ENCODE measurements around the gene GCN1. TPM values are rescaled to one million over a fixed set of nuclear protein-coding genes. Genes with fewer than 3 reads are reported as not detected.
A peak's percentile ranks its signal among the peaks of the same experiment; 100 is the strongest.

Gene GCN1
- total RNA-seq, 2 experiments from 2014 or later: 143 to 146 TPM

GRCh38 chr12:120086801-120087621 is 107.5 kb downstream of the GCN1 start:
- DNase-seq: peak; percentile 100
- Mint-ChIP-seq H3K27me3 (no peaks in the 10 kb centered on the region), H3K9me3 (no peaks in the 10 kb centered on the region), H3K36me3 (peaks cover 22% of the 10 kb centered on the region), H3K27ac (peak overlapping the region; percentile 85), H3K4me3 (peak overlapping the region; percentile 65), H3K4me1 (peaks cover 21% of the 10 kb centered on the region)

DNA sequence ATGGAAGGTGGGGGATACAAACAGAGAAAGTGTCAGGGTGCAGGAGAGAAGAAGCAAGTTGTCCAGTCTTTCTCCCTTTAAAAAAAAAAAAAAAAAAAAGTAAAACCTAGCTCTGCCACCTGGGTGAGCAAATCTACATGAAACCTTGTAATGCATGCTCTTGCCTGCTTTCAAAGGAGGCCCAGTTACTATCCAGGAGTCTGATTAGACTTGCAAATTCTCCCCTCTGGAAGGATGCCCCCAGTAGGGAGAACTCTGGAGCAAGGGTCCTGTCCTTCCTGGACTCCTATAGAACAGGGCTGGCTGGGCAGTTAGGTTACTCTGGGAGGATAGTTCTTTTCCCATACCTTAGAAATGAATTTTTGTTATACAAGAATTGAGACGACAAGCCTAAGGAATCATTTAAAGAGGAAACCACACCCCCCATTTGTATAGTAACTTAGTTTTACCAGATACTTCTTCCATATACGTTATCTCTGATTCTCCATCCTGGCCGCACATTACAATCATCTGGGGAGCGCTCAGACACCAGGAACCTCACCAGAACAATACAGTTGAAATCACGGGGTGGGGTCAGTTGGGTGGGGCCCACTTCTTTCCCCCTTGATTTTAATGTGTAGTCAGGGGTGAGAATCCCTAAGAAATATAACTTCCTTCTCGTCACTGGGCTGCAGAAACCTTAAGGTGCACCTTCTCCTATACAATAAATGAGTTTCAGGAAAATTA is 108.4 kb downstream of the GCN1 start:
- Mint-ChIP-seq H3K27me3 (no peaks in the 10 kb centered on the region), H3K4me1 (peaks cover 18% of the 10 kb centered on the region), H3K9me3 (no peaks in the 10 kb centered on the region), H3K4me3 (no peak overlapping the region), H3K27ac (peak overlapping the region; percentile 66), H3K36me3 (peaks cover 20% of the 10 kb centered on the region)
- DNase-seq: no peak

- H3K9me3 Mint-ChIP-seq: no peaks in the 10 kb centered on the region
- no peak for DNase-seq
- H3K4me1 Mint-ChIP-seq: peaks cover 11% of the 10 kb centered on the region
- H3K27ac Mint-ChIP-seq: no peak overlapping the region
- H3K27me3 Mint-ChIP-seq: no peaks in the 10 kb centered on the region
- peaks cover 25% of the 10 kb centered on the region for H3K36me3 Mint-ChIP-seq
- H3K4me3 Mint-ChIP-seq: no peak overlapping the region
Measured at GRCh38 chr12:120081641-120082040, 112.9 kb downstream of the GCN1 start.

- H3K9me3 Mint-ChIP-seq: no peaks in the 10 kb centered on the region
- H3K4me1 Mint-ChIP-seq: peaks cover 6% of the 10 kb centered on the region
- H3K27ac Mint-ChIP-seq: peak overlapping the region; percentile 10
- H3K36me3 Mint-ChIP-seq: peaks cover 37% of the 10 kb centered on the region
- DNase-seq: no peak
- no peak overlapping the region for H3K4me3 Mint-ChIP-seq
- H3K27me3 Mint-ChIP-seq: no peaks in the 10 kb centered on the region
Measured at GRCh38 chr12:120079411-120080400, 114.8 kb downstream of the GCN1 start.

DNA sequence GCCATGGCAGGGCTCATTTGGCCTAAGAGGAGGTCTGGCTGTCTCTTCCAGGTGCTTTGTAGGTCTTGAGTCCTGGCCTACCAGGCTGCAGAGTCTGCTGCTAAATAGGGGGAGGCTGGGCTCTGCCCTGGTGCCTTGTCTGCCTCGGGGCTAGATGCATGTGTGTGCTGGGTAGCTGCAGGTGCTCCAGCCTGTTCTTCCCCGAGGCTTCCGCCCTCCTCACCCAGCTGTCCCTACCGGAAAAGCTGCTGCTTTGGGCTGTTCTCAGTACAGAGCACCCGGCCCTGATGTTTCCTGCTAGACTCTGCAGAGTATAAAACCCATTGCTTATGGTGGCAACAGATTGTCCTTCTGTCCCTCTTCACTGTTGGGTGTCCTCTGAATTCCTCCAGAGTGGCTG is 115.6 kb downstream of the GCN1 start:
- H3K9me3 Mint-ChIP-seq: no peaks in the 10 kb centered on the region
- H3K4me3 Mint-ChIP-seq: no peak overlapping the region
- H3K27me3 Mint-ChIP-seq: no peaks in the 10 kb centered on the region
- peak overlapping the region; percentile 10 for H3K27ac Mint-ChIP-seq
- peaks cover 39% of the 10 kb centered on the region for H3K36me3 Mint-ChIP-seq
- no peak for DNase-seq
- peaks cover 7% of the 10 kb centered on the region for H3K4me1 Mint-ChIP-seq

DNA sequence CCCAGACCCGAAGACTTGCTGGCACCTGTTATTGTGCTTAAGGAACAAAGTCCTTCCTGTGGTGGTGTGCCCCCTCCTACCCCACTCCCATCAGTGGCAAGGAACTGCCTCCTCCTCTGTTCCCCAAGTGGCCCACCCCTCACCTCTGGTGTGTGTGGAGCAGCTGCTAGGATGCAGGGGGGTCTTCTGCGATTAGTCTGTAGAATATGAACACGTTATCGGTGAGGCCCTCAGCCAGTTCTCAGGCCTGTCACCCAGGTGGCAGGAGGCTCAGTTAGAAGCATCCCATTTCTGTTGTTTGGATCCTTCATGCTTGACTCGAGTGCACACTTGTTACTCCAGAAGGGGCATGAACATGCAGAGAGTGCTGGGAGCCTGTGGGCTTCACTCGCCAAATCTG is 117.3 kb downstream of the GCN1 start:
- Mint-ChIP-seq H3K36me3 (peaks cover 47% of the 10 kb centered on the region), H3K27me3 (no peaks in the 10 kb centered on the region)

More for the DNA sequence above, 117.3 kb downstream of the GCN1 start:
- Mint-ChIP-seq H3K4me3 (no peak overlapping the region), H3K9me3 (no peaks in the 10 kb centered on the region), H3K27ac (no peak overlapping the region), H3K4me1 (peaks cover 9% of the 10 kb centered on the region)
- no peak for DNase-seq

Other genes with a start within 250 kb of the GCN1 start
- 10 to 100 TPM; 62.7 to 63.7 TPM for gene BICDL1, start 205.5 kb downstream of the GCN1 start, total RNA-seq
- gene RAB35, start 78.0 kb downstream of the GCN1 start, total RNA-seq: 10 to 100 TPM; 53.8 to 54.3 TPM
- gene RPLP0, start 6.4 kb upstream of the GCN1 start, total RNA-seq: 1,000 to 10,000 TPM; 3,852 to 4,173 TPM
- 10 to 100 TPM; 37.1 to 39.2 TPM for gene PXN, start 71.0 kb upstream of the GCN1 start, total RNA-seq
- 1,000 to 10,000 TPM; 1,075 to 1,133 TPM for gene RNU4-2, start 97.2 kb upstream of the GCN1 start, total RNA-seq
- 100 to 1,000 TPM; 768 to 829 TPM for gene RNU4-1, start 98.5 kb upstream of the GCN1 start, total RNA-seq
- 1 to 10 TPM; 1.9 to 2.1 TPM for gene SIRT4, start 107.6 kb upstream of the GCN1 start, total RNA-seq
- not detected for gene PLA2G1B, start 133.1 kb upstream of the GCN1 start, total RNA-seq
- gene MSI1, start 174.4 kb upstream of the GCN1 start, total RNA-seq: 1 to 10 TPM in 1 of 2 experiments, under 1 TPM in 1; 0.60 to 1.7 TPM
- gene COX6A1, start 243.4 kb upstream of the GCN1 start, total RNA-seq: 100 to 1,000 TPM; 449 to 455 TPM